Neuron (in vitro differentiated cells): ENCODE data around the gene USP53.
"Not testable (repeated sequence)": the region's sequence is repeated elsewhere in the genome, so short reads cannot be mapped to it uniquely, and the experiment has no call there.

ENCODE experiments used
- H2AFZ ChIP-seq: one replicate; pipeline ENCODE4 v1.6.1; 2013; ENCODE audit warnings: low read depth, mild to moderate bottlenecking, inconsistent platforms, low read length, moderate library complexity
- H3K27me3 ChIP-seq: one replicate; pipeline ENCODE4 v1.6.1; 2013; ENCODE audit warnings: low read length; ENCODE audit not compliant: insufficient read depth
- H3K36me3 ChIP-seq: one replicate; pipeline ENCODE4 v1.6.1; 2013; ENCODE audit warnings: low read length; ENCODE audit not compliant: insufficient read depth
- H3K4me1 ChIP-seq: one replicate; pipeline ENCODE4 v1.6.1; 2013; ENCODE audit warnings: low read length; ENCODE audit not compliant: insufficient read depth
- H3K4me3 ChIP-seq: 2 replicates; pipeline ENCODE4 v1.5.1; 2013; ENCODE audit warnings: mild to moderate bottlenecking, low read length, moderate library complexity
- H3K9me3 ChIP-seq: one replicate; pipeline ENCODE4 v1.6.1; 2013; ENCODE audit warnings: low read length

USP53 gene

DNA sequence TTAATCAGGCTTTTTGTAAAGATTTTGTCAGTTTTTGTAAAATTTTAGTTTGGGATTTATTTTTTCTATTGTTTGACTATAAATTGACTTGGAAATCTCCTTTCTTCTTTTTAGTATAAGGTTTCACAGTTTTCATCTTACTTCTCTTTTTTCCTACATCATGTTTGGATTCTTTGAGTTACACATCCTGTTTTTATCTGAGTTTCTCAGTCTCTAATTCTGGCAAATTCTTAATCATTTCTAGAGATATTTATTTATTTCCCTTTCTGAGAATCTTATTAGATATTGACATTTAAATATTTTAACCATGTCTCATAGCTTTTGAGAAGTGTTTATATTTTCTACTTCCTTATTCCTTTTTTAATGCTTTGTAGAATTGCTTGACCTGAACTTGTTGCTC lies 20.7 kb downstream of the USP53 start:
- Histone ChIP-seq H3K36me3 (no peaks in the 10 kb centered on the region), H3K27me3 (no peaks in the 10 kb centered on the region), H3K9me3 (no peaks in the 10 kb centered on the region), H3K4me3 (no peak overlapping the region), H3K4me1 (no peaks in the 10 kb centered on the region), H2AFZ (no peak overlapping the region)

DNA sequence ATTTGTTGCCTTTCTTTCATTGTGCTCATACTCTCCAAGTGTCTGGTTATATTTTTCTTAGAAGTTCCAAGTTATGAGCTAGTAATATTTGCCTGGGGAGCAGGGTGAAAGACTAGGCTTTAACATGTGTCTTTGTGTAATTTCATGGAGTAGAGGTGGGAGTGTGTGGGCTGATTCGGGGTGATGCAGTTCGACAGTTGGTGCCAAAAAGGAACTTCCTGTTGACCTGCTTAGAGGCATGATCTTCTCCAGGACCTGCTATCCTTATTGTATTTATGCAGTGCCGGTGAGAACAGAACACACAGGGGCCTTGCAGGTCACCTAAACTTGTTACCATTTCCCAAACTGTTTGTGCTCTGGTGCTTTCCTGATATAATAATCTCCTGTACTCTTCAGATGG lies 21.2 kb downstream of the USP53 start:
- no peak overlapping the region for H3K4me3 ChIP-seq
- no peaks in the 10 kb centered on the region for H3K36me3 ChIP-seq
- no peaks in the 10 kb centered on the region for H3K27me3 ChIP-seq
- H2AFZ ChIP-seq = no peak overlapping the region
- H3K9me3 ChIP-seq = no peaks in the 10 kb centered on the region
- no peaks in the 10 kb centered on the region for H3K4me1 ChIP-seq

DNA sequence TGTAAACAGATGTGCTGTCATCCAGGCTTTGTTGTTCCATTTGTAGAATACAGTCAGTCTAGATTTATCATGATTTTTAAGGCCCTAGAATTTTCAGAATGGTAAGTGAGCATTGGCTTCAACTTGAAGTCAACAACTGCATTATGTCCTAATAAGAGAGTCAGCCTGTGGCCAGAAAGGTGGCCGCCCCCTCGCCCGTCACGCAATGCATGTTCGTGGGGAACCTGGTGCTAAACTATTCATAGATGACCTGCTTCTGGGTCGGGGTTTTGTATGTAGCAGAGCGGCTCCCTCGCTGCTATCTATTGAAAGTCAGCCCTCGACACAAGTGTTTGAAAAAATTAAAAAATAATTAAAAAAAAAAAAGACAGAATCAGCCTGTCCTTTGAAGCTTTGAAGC lies 24.7 kb downstream of the USP53 start:
- H3K4me3 ChIP-seq = no peak overlapping the region
- H3K36me3 ChIP-seq = no peaks in the 10 kb centered on the region
- H3K9me3 ChIP-seq = no peaks in the 10 kb centered on the region
- no peaks in the 10 kb centered on the region for H3K4me1 ChIP-seq
- no peaks in the 10 kb centered on the region for H3K27me3 ChIP-seq
- no peak overlapping the region for H2AFZ ChIP-seq

DNA sequence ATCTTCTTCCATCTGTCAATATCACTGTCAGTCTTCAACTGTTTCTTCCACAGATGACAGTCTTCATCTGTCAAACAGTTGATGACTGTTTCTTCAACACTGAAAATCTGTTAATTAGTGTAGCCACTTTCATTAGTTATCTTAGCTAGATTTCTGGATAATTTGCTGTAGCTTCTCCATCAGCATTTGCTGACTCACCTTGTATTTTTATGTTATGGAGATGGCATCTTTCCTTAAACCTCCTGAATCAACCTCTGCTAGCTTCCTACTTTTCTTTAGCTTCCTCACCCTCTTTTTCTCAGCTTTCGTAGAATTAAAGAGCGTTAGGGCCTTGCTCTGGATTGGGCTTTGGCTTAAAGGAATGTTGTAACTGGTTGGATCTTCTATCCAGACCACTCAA lies 25.1 kb downstream of the USP53 start:
- Histone ChIP-seq H2AFZ (no peak overlapping the region), H3K27me3 (no peaks in the 10 kb centered on the region), H3K36me3 (no peaks in the 10 kb centered on the region), H3K4me1 (no peaks in the 10 kb centered on the region), H3K9me3 (no peaks in the 10 kb centered on the region), H3K4me3 (no peak overlapping the region)

DNA sequence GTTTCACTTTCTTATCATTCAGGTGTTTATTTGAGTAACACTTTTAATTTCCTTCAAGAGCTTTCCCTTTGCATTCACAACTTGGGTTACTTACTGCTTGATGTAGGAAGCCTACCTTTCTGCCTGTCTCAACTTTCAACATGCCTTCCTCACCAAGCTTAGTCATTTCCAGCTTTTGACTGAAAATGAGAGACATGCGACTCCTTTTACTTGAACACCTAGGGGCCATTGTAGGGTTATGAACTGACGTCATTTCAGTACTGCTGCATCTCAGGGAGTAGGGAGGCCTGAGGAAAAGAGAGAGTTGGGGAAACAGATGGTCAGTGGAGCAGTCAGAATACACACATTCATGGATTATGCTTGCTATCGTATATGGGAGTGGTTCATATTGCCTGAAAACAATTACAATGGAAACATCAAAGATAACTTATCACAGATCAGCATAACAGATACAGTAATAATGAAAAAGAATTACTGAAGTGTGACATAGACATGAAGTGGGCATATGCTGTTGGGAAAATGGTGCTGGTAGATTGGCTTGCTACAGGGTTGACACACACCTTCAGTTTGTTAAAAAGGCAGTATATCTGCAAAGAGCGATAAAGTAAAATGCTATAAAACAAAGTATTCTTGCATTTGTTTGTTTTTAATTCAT lies 25.7 kb downstream of the USP53 start:
- Histone ChIP-seq H3K27me3 (no peaks in the 10 kb centered on the region), H3K9me3 (no peaks in the 10 kb centered on the region), H3K4me1 (no peaks in the 10 kb centered on the region), H3K36me3 (no peaks in the 10 kb centered on the region), H3K4me3 (no peak overlapping the region), H2AFZ (no peak overlapping the region)

DNA sequence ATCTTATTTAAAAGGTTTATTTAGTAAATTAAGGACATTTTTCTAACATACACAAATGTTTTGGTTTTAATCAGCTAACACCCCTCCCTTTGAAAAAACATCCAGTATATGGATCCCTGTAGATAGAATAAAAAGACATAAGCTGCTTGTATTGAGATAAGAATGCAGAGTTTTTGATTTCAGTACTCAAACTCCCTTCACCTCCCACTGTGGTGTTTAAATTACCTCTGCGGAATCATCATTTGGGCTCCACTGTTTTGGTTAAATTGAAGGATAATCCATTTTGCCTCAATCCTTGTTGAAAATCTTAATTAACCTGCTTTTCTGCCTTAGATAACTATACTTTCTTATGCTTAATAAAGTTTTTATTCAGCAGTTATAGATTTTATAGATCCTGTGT lies 27.6 kb downstream of the USP53 start:
- Histone ChIP-seq H2AFZ (no peak overlapping the region), H3K4me3 (no peak overlapping the region), H3K27me3 (no peaks in the 10 kb centered on the region), H3K9me3 (no peaks in the 10 kb centered on the region), H3K36me3 (no peaks in the 10 kb centered on the region), H3K4me1 (no peaks in the 10 kb centered on the region)

- H3K9me3 ChIP-seq = no peaks in the 10 kb centered on the region
- H3K4me3 ChIP-seq = no peak overlapping the region
- no peaks in the 10 kb centered on the region for H3K36me3 ChIP-seq
- H2AFZ ChIP-seq = no peak overlapping the region
- no peaks in the 10 kb centered on the region for H3K4me1 ChIP-seq
- no peaks in the 10 kb centered on the region for H3K27me3 ChIP-seq
Measured at GRCh38 chr4:119240568-119240967, 28.1 kb downstream of the USP53 start.

GRCh38 chr4:119242417-119242816 lies 29.9 kb downstream of the USP53 start:
- no peaks in the 10 kb centered on the region for H3K36me3 ChIP-seq
- H3K4me3 ChIP-seq = no peak overlapping the region
- H3K27me3 ChIP-seq = no peaks in the 10 kb centered on the region
- no peak overlapping the region for H2AFZ ChIP-seq
- no peaks in the 10 kb centered on the region for H3K4me1 ChIP-seq
- no peaks in the 10 kb centered on the region for H3K9me3 ChIP-seq

DNA sequence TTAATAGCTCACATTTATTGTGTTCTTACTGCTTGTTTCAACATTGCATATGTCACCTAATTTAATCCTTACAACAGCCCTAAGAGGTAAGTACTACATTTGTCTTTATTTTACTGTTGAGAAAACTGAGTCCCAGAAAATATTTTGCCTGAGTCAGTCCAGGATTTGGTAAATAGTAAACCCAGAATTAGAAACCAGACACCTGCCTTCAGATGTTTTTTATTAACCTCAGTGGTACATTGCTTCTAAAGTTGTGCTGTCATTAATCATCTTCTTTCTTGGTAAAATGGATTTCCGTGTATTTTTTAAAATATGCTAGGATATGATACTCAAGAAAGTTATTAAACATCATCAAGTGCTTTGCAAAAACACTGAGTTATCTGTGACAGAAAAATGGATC lies 31.4 kb downstream of the USP53 start:
- Histone ChIP-seq H3K27me3 (no peaks in the 10 kb centered on the region), H2AFZ (no peak overlapping the region), H3K36me3 (peaks cover 4% of the 10 kb centered on the region), H3K4me1 (no peaks in the 10 kb centered on the region), H3K9me3 (no peaks in the 10 kb centered on the region), H3K4me3 (no peak overlapping the region)

- no peak overlapping the region for H2AFZ ChIP-seq
- no peak overlapping the region for H3K4me3 ChIP-seq
- H3K9me3 ChIP-seq = no peaks in the 10 kb centered on the region
- no peaks in the 10 kb centered on the region for H3K27me3 ChIP-seq
- peaks cover 4% of the 10 kb centered on the region for H3K36me3 ChIP-seq
- H3K4me1 ChIP-seq = no peaks in the 10 kb centered on the region
Measured at GRCh38 chr4:119244344-119244743, 31.8 kb downstream of the USP53 start.

- H3K4me3 ChIP-seq = no peak overlapping the region
- H3K4me1 ChIP-seq = no peaks in the 10 kb centered on the region
- H3K9me3 ChIP-seq = no peaks in the 10 kb centered on the region
- H2AFZ ChIP-seq = no peak overlapping the region
- H3K27me3 ChIP-seq = no peaks in the 10 kb centered on the region
- H3K36me3 ChIP-seq = peaks cover 4% of the 10 kb centered on the region
Measured at GRCh38 chr4:119244832-119245231, 32.3 kb downstream of the USP53 start.

DNA sequence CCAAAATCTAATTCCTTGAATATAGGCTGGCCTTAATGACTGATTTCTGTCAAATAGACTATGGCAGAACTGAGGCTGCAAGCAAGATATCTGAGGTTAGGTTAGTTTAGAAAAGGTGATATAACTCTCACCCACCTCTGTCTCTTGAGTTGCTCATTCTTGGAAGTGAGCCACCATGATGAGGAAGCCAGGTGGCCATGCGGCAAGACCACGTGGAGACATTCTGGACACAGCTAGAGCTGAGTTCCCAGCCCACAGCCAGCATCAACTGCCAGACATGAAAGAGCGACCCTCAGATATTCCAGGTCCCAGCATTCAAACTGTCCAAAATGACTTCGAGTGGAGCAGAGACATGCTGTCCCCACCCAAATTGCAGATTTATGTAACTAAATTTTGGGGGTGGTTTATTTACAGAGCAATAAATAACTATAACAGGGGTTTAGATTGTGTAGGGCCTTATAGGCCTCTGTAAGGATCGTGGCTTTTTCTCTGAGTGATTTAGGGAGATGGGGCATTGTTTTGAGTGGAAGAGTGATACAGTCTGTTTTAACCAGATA lies 33.7 kb downstream of the USP53 start:
- Histone ChIP-seq H3K4me1 (no peaks in the 10 kb centered on the region), H3K27me3 (no peaks in the 10 kb centered on the region), H3K36me3 (peaks cover 4% of the 10 kb centered on the region), H2AFZ (no peak overlapping the region), H3K9me3 (no peaks in the 10 kb centered on the region), H3K4me3 (no peak overlapping the region)

DNA sequence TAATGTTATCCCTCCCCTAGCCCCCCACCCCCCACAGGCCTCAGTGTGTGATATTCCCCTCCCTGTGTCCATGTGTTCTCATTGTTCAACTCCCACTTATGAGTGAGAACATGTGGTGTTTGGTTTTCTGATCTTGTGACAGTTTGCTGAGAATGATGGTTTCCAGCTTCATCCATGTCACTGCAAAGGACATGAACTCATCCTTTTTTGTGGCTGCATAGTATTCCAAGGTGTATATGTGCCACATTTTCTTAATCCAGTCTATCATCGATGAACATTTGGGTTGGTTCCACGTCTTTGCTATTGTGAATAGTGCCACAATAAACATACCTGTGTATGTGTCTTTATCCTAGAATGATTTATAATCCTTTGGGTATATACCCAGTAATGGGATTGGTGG lies 38.5 kb downstream of the USP53 start:
- H3K4me3 ChIP-seq, H3K27me3 ChIP-seq, H3K4me1 ChIP-seq, H3K36me3 ChIP-seq, H2AFZ ChIP-seq, H3K9me3 ChIP-seq: not testable (repeated sequence)

GRCh38 chr4:119255223-119255622 lies 42.7 kb downstream of the USP53 start:
- not testable (repeated sequence) for H3K36me3 ChIP-seq, H3K27me3 ChIP-seq, H3K4me3 ChIP-seq, H3K9me3 ChIP-seq, H2AFZ ChIP-seq, H3K4me1 ChIP-seq
